IMR-90 (cell line): Measurements from ENCODE around the gene TNFRSF18. TPM values are rescaled to one million over a fixed set of nuclear protein-coding genes. Genes with fewer than 3 reads are reported as not detected.
A peak's percentile ranks its signal among the peaks of the same experiment; 100 is the strongest.

Experiments used
- ATAC-seq: fragments of 200-7000 bp; cut with Tn5 transposase; 2 replicates; pipeline ENCODE4 v1.9.1; 2020; ENCODE audit warnings: low read depth, mild to moderate bottlenecking, moderate library complexity
- BruUV-seq: library from RNA; stranded (reverse); fragments of 400-500 nt; replicated peaks from 2 replicates; lab custom pipeline; 2021; lab: Mats Ljungman, UMichigan
- CTCF ChIA-PET: fragments of 300-600 bp; formaldehyde crosslinking; extraction: SDS; loops from one replicate; lab custom pipeline; 2021; ENCODE audit warnings: antibody characterized with exemption; lab: Yijun Ruan, JAX
- POLR2A ChIA-PET: fragments of 300-600 bp; sonication (Branson Sonifier 250); formaldehyde crosslinking; loops from one replicate; lab custom pipeline; 2022; ENCODE audit warnings: antibody characterized with exemption; ENCODE audit not compliant: unreplicated experiment; lab: Charles Lee
- DNase-seq: peaks from one replicate; pipeline ENCODE4 v3.0.0; 2013
- H2AFZ ChIP-seq: replicated peaks from 2 replicates; pipeline ENCODE3; 2013; ENCODE audit warnings: low read length, mild to moderate bottlenecking; ENCODE audit not compliant: poor library complexity
- H2AK5ac ChIP-seq: 2 replicates; pipeline ENCODE4 v1.6.1; 2013; ENCODE audit warnings: low read depth, low read length, inconsistent platforms
- H2AK9ac ChIP-seq: replicated peaks from 2 replicates; pipeline ENCODE3; 2013; ENCODE audit warnings: mild to moderate bottlenecking, low read depth, low read length, moderate library complexity; ENCODE audit not compliant: poor library complexity
- H2BK120ac ChIP-seq: 2 replicates; pipeline ENCODE4 v1.6.1; 2013; ENCODE audit warnings: low read depth, low read length, inconsistent platforms
- H2BK15ac ChIP-seq: 3 replicates; pipeline ENCODE4 v1.6.1; 2013; ENCODE audit warnings: low read depth, low read length, inconsistent platforms
- H2BK20ac ChIP-seq: 2 replicates; pipeline ENCODE4 v1.6.1; 2013; ENCODE audit warnings: low read depth, mild to moderate bottlenecking, inconsistent platforms, low read length, moderate library complexity
- H2BK5ac ChIP-seq: 2 replicates; pipeline ENCODE4 v1.6.1; 2013; ENCODE audit warnings: mild to moderate bottlenecking, low read depth, low read length, inconsistent platforms; ENCODE audit not compliant: poor library complexity, severe bottlenecking
- H3K14ac ChIP-seq: replicated peaks from 2 replicates; pipeline ENCODE4 v1.6.1; 2013; ENCODE audit warnings: low read depth, low read length, inconsistent platforms
- H3K18ac ChIP-seq: 2 replicates; pipeline ENCODE4 v1.6.1; 2013; ENCODE audit warnings: low read depth, low read length, control low read depth
- H3K23ac ChIP-seq: 2 replicates; pipeline ENCODE4 v1.6.1; 2013; ENCODE audit warnings: low read depth, low read length, inconsistent platforms
- H3K27ac ChIP-seq: 2 replicates; pipeline ENCODE4 v1.5.1; 2013; ENCODE audit warnings: mild to moderate bottlenecking, control low read depth, low read length; ENCODE audit not compliant: insufficient read depth
- H3K27me3 ChIP-seq: 2 replicates; pipeline ENCODE4 v1.6.1; 2013; ENCODE audit warnings: low read length; ENCODE audit not compliant: control insufficient read depth, insufficient read depth
- H3K36me3 ChIP-seq: 2 replicates; pipeline ENCODE4 v1.6.1; 2013; ENCODE audit warnings: low read length, mixed read lengths; ENCODE audit not compliant: control insufficient read depth, insufficient read depth
- H3K4ac ChIP-seq: 2 replicates; pipeline ENCODE4 v1.6.1; 2013; ENCODE audit warnings: low read depth, low read length, inconsistent platforms
- H3K4me1 ChIP-seq: 2 replicates; pipeline ENCODE4 v1.6.1; 2013; ENCODE audit warnings: low read length, mixed read lengths; ENCODE audit not compliant: control insufficient read depth, insufficient read depth
- H3K4me2 ChIP-seq: 2 replicates; pipeline ENCODE4 v1.6.1; 2013; ENCODE audit warnings: low read depth, mild to moderate bottlenecking, control low read depth, low read length, moderate library complexity
- H3K4me3 ChIP-seq: 2 replicates; pipeline ENCODE4 v1.5.1; 2013; ENCODE audit warnings: low read depth, mild to moderate bottlenecking, control low read depth, low read length, moderate library complexity; ENCODE audit not compliant: insufficient read depth
- H3K56ac ChIP-seq: 2 replicates; pipeline ENCODE4 v1.6.1; 2013; ENCODE audit warnings: low read length, inconsistent platforms; ENCODE audit not compliant: insufficient read depth; ENCODE audit errors: extremely low read depth
- H3K79me1 ChIP-seq, 2 experiments: 2 replicates each; pipeline ENCODE4 v1.6.1; 2013; ENCODE audit warnings: low read length in 2 of 2, inconsistent platforms in 1 of 2, low read depth in 1 of 2
- H3K9ac ChIP-seq: 2 replicates; pipeline ENCODE4 v1.6.1; 2013; ENCODE audit warnings: low read depth, low read length, control low read depth
- H3K9me1 ChIP-seq: 2 replicates; pipeline ENCODE4 v1.6.1; 2013; ENCODE audit warnings: low read length, inconsistent platforms; ENCODE audit not compliant: insufficient read depth
- H3K9me3 ChIP-seq: 2 replicates; pipeline ENCODE4 v1.6.1; 2013; ENCODE audit warnings: low read length; ENCODE audit not compliant: control insufficient read depth, insufficient read depth
- H4K20me1 ChIP-seq: 2 replicates; pipeline ENCODE4 v1.6.1; 2013; ENCODE audit warnings: low read length, inconsistent platforms; ENCODE audit not compliant: insufficient read depth
- H4K5ac ChIP-seq: 2 replicates; pipeline ENCODE4 v1.6.1; 2013; ENCODE audit warnings: mild to moderate bottlenecking, low read depth, low read length, control low read depth
- H4K8ac ChIP-seq, 2 experiments: 2 replicates each; pipeline ENCODE4 v1.6.1; 2013; ENCODE audit warnings: low read depth in 2 of 2, low read length in 2 of 2, control low read depth in 1 of 2, inconsistent platforms in 1 of 2
- H4K91ac ChIP-seq: 2 replicates; pipeline ENCODE4 v1.6.1; 2013; ENCODE audit warnings: low read depth, low read length, inconsistent platforms; ENCODE audit not compliant: insufficient read depth
- BHLHE40 ChIP-seq: fragments of 150-350 bp; IDR thresholded peaks from 2 replicates; pipeline ENCODE4 v1.6.1; 2016; ENCODE audit warnings: mild to moderate bottlenecking, low read depth, low read length
- CEBPB ChIP-seq: IDR thresholded peaks from 2 replicates; pipeline ENCODE4 v1.6.1; 2012; ENCODE audit warnings: low read depth, low read length, improper control_type of control experiment
- CHD1 ChIP-seq: IDR thresholded peaks from 2 replicates; pipeline ENCODE4 v1.6.1; 2012; ENCODE audit warnings: low read depth, low read length, improper control_type of control experiment
- FOS ChIP-seq: fragments of 150-350 bp; IDR thresholded peaks from 2 replicates; pipeline ENCODE4 v1.6.1; 2016; ENCODE audit warnings: low read depth, low read length
- MAFK ChIP-seq: IDR thresholded peaks from 2 replicates; pipeline ENCODE4 v1.6.1; 2012; ENCODE audit warnings: low read depth, low read length, improper control_type of control experiment
- MAZ ChIP-seq: IDR thresholded peaks from 2 replicates; pipeline ENCODE4 v1.6.1; 2012; ENCODE audit warnings: low read depth, mild to moderate bottlenecking, low read length, improper control_type of control experiment, moderate library complexity, borderline replicate concordance
- MXI1 ChIP-seq: IDR thresholded peaks from 2 replicates; pipeline ENCODE4 v1.6.1; 2012; ENCODE audit warnings: low read depth, mild to moderate bottlenecking, low read length, moderate library complexity, borderline replicate concordance
- NFE2L2 ChIP-seq: fragments of 150-350 bp; IDR thresholded peaks from 2 replicates; pipeline ENCODE4 v1.6.1; 2016; ENCODE audit warnings: low read depth, mild to moderate bottlenecking, low read length
- POLR2A ChIP-seq: IDR thresholded peaks from 2 replicates; pipeline ENCODE4 v1.6.1; 2012; ENCODE audit warnings: mild to moderate bottlenecking, low read depth, low read length
- RAD21 ChIP-seq: IDR thresholded peaks from 2 replicates; pipeline ENCODE4 v1.6.1; 2012; ENCODE audit warnings: low read length, improper control_type of control experiment
- RCOR1 ChIP-seq: IDR thresholded peaks from 2 replicates; pipeline ENCODE4 v1.6.1; 2012; ENCODE audit warnings: mild to moderate bottlenecking, low read length, improper control_type of control experiment; ENCODE audit not compliant: insufficient replicate concordance
- RFX5 ChIP-seq: IDR thresholded peaks from 2 replicates; pipeline ENCODE4 v1.8.0; 2012; ENCODE audit warnings: low read depth, mild to moderate bottlenecking, low read length, moderate library complexity
- SMC3 ChIP-seq: fragments of 150-350 bp; IDR thresholded peaks from 2 replicates; pipeline ENCODE4 v1.6.1; 2016; ENCODE audit warnings: low read depth, mild to moderate bottlenecking, antibody characterized with exemption, low read length, moderate library complexity
- dilution Hi-C: fragments of 300-500 bp; cut with HindIII; formaldehyde crosslinking; loops from one replicate; pipeline ENCODE4 v1.14.3; 2018; ENCODE audit warnings: low sequenced_read_pairs; ENCODE audit not compliant: unreplicated experiment
- in situ Hi-C: fragments of 300-500 bp; cut with MboI; formaldehyde crosslinking; loops from 3 replicates; pipeline ENCODE4 v1.14.3; 2019; ENCODE audit warnings: low sequenced_read_pairs, inconsistent platforms, mixed read lengths
- intact Hi-C: fragments of 100-400 bp; cut with micrococcal nuclease; formaldehyde crosslinking; loops from 2 replicates; pipeline ENCODE4 v1.10.0; 2022
- polyA plus RNA-seq, 3 experiments: library from polyadenylated mRNA; depleted of rRNA; stranded (reverse); fragments of >200 nt; gene quantifications; 2 replicates each; pipeline ENCODE4 v1.2.3, GENCODE V29; 2012; ENCODE audit warnings: low replicate concordance in 1 of 3
- total RNA-seq: library from RNA; depleted of rRNA; stranded (reverse); fragments of >200 nt; gene quantifications from 2 replicates; pipeline ENCODE4 v1.2.3, GENCODE V29; 2012
- TF ChIP-seq, protein P1 (sequence below): fragments of 150-350 bp; IDR thresholded peaks from 2 replicates; pipeline ENCODE4 v1.6.1; 2016; ENCODE audit warnings: low read depth, mild to moderate bottlenecking, low read length, moderate library complexity, borderline replicate concordance
- TF ChIP-seq, protein P2 (sequence below): conservative IDR thresholded peaks from 2 replicates; pipeline ENCODE4 v1.5.1; 2012; ENCODE audit warnings: mild to moderate bottlenecking, low read depth, low read length, improper control_type of control experiment
- TF ChIP-seq, protein P3 (sequence below): fragments of 150-350 bp; IDR thresholded peaks from 2 replicates; pipeline ENCODE4 v1.6.1; 2017; ENCODE audit warnings: mild to moderate bottlenecking, antibody characterized with exemption, low read length, low read depth

TNFRSF18 gene
- total and polyA plus RNA-seq, 2 of the 4 experiments (the other 2 are of a cell fraction), result 0.18 to 1.0 TPM

DNA sequence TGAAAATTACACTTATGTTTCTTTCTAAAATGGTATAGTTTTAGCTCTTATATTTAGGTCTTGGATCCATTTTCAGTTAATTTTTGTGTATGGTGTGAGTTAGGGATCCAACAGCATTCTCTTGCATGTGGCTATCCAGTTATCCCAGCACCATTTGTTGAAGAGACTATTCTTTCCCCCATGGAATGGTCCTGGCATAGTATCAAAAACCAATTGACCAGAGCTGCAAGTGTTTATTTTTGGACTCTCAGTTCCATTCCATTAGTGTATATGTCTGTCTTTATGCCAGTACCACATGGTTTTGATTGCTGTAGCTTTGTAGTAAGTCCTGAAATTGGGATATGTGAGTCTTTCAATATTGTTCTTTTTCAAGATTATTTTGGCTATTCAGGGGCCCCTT is 18.5 kb downstream of the TNFRSF18 start:
- no peak overlapping the region for H3K4me3 ChIP-seq
- H2AK5ac ChIP-seq, result no peak overlapping the region
- H4K5ac ChIP-seq, result no peak overlapping the region
- H3K36me3 ChIP-seq, result no peaks in the 10 kb centered on the region
- no peak overlapping the region for H2AFZ ChIP-seq
- no peak overlapping the region for H3K18ac ChIP-seq
- H3K56ac ChIP-seq, result no peak overlapping the region
- H3K14ac ChIP-seq, result no peak overlapping the region
- H2BK20ac ChIP-seq, result no peak overlapping the region
- H2BK5ac ChIP-seq, result no peak overlapping the region
- no peak overlapping the region for H3K9ac ChIP-seq
- H3K79me1 ChIP-seq, result no peaks in the 10 kb centered on the region
- no peaks in the 10 kb centered on the region for H3K9me1 ChIP-seq
- no peak overlapping the region for H2BK120ac ChIP-seq
- H3K4ac ChIP-seq, result no peak overlapping the region
- intact Hi-C loops (loop anchor here (1.0 kb wide), 1 partner anchor 13 kb away; no protein-coding TSS in a partner anchor), in situ Hi-C loops (no loop called here), dilution Hi-C loops (no loop called here)
- no peak overlapping the region for H2BK15ac ChIP-seq
- TF ChIP-seq CHD1 (no peak), MAFK (no peak), CEBPB (no peak), NFE2L2 (no peak), POLR2A (no peak), SMC3 (no peak), FOS (no peak), RAD21 (no peak), RFX5 (no peak), BHLHE40 (no peak), MXI1 (no peak), MAZ (no peak), RCOR1 (no peak)
- TF ChIP-seq, protein P1, sequence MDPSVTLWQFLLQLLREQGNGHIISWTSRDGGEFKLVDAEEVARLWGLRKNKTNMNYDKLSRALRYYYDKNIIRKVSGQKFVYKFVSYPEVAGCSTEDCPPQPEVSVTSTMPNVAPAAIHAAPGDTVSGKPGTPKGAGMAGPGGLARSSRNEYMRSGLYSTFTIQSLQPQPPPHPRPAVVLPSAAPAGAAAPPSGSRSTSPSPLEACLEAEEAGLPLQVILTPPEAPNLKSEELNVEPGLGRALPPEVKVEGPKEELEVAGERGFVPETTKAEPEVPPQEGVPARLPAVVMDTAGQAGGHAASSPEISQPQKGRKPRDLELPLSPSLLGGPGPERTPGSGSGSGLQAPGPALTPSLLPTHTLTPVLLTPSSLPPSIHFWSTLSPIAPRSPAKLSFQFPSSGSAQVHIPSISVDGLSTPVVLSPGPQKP, result no peak
- TF ChIP-seq, protein P2, sequence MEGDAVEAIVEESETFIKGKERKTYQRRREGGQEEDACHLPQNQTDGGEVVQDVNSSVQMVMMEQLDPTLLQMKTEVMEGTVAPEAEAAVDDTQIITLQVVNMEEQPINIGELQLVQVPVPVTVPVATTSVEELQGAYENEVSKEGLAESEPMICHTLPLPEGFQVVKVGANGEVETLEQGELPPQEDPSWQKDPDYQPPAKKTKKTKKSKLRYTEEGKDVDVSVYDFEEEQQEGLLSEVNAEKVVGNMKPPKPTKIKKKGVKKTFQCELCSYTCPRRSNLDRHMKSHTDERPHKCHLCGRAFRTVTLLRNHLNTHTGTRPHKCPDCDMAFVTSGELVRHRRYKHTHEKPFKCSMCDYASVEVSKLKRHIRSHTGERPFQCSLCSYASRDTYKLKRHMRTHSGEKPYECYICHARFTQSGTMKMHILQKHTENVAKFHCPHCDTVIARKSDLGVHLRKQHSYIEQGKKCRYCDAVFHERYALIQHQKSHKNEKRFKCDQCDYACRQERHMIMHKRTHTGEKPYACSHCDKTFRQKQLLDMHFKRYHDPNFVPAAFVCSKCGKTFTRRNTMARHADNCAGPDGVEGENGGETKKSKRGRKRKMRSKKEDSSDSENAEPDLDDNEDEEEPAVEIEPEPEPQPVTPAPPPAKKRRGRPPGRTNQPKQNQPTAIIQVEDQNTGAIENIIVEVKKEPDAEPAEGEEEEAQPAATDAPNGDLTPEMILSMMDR, result no peak
- TF ChIP-seq, protein P3, sequence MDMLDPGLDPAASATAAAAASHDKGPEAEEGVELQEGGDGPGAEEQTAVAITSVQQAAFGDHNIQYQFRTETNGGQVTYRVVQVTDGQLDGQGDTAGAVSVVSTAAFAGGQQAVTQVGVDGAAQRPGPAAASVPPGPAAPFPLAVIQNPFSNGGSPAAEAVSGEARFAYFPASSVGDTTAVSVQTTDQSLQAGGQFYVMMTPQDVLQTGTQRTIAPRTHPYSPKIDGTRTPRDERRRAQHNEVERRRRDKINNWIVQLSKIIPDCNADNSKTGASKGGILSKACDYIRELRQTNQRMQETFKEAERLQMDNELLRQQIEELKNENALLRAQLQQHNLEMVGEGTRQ, result no peak
- H4K91ac ChIP-seq, result no peak overlapping the region
- POLR2A ChIA-PET, result no interaction called here
- no peaks in the 10 kb centered on the region for H3K4me1 ChIP-seq
- no peak overlapping the region for H2AK9ac ChIP-seq
- no peaks in the 10 kb centered on the region for H3K27me3 ChIP-seq
- no peak overlapping the region for H3K4me2 ChIP-seq
- H4K20me1 ChIP-seq, result no peaks in the 10 kb centered on the region
- no peaks in the 10 kb centered on the region; the same call in 1 of the 2 replicates for H3K9me3 ChIP-seq
- no peak overlapping the region for H4K8ac ChIP-seq
- CTCF ChIA-PET, result no interaction called here
- ATAC-seq (peak; percentile 61), DNase-seq (peak; percentile 78)
- H3K27ac ChIP-seq, result no peak overlapping the region
- no peak overlapping the region for H3K23ac ChIP-seq
- no TSS peak for BruUV-seq
